Measurements from ENCODE around the gene KLK3. TPM values are rescaled to one million over a fixed set of nuclear protein-coding genes. Genes with fewer than 3 reads are reported as not detected.
A peak's percentile ranks its signal among the peaks of the same experiment; 100 is the strongest.
"Not testable (repeated sequence)": the region's sequence is repeated elsewhere in the genome, so short reads cannot be mapped to it uniquely, and the experiment has no call there.

KLK3 gene
- polyA plus RNA-seq (ENCODE audit: low read depth in 6 of 6) = not detected

DNA sequence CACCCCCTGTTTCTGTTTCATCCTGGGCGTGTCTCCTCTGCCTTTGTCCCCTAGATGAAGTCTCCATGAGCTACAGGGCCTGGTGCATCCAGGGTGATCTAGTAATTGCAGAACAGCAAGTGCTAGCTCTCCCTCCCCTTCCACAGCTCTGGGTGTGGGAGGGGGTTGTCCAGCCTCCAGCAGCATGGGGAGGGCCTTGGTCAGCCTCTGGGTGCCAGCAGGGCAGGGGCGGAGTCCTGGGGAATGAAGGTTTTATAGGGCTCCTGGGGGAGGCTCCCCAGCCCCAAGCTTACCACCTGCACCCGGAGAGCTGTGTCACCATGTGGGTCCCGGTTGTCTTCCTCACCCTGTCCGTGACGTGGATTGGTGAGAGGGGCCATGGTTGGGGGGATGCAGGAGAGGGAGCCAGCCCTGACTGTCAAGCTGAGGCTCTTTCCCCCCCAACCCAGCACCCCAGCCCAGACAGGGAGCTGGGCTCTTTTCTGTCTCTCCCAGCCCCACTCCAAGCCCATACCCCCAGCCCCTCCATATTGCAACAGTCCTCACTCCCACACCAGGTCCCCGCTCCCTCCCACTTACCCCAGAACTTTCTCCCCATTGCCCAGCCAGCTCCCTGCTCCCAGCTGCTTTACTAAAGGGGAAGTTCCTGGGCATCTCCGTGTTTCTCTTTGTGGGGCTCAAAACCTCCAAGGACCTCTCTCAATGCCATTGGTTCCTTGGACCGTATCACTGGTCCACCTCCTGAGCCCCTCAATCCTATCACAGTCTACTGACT, at the start of gene KLK3:
TSS of gene KLK3 (plus strand) at position 280 of the 775 bp plus-strand sequence. CDS start at position 321, 41 bp downstream.
- no peak for ATAC-seq (ENCODE audit: low read depth in 2 of 2)
- Mint-ChIP-seq H3K36me3 (peaks cover 4 to 17% of the 10 kb centered on the region in 2 donors), H3K27ac (peak within 1 kb of the TSS in 1 of 6 donors; percentile 49), H3K9me3 (peaks cover 0 to 4% (median 0%) of the 10 kb centered on the region in 7 donors), H3K4me3 (no peak within 1 kb of the TSS), H3K4me1 (peaks cover 5 to 10% (median 6%) of the 10 kb centered on the region in 3 donors), H3K27me3 (peaks cover 32 to 78% (median 58%) of the 10 kb centered on the region in 3 donors)
- DNase-seq = no peak

DNA sequence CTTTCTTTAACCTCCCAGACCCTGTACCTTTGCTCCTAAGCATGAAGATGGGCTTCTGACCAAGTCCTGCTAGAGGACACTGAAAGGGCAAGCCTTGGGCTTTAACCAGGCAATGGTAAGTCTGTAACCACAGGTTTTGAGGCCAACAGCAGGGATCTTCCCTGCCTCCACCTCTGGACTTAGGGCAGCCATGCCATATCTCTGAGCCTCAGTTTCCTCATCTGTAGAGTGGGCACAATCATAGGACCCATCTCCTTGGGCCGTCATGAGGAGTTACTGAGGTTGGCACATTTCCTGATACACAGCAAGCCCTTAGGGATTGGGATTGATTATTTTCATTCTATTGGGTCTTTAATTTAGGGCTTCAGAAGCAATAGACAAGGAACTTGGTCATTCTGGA, 45.9 kb upstream of the KLK3 start:
- Mint-ChIP-seq H3K36me3 (peaks cover 0 to 10% of the 10 kb centered on the region in 2 donors), H3K4me3 (no peak overlapping the region), H3K4me1 (peaks cover 21 to 24% (median 22%) of the 10 kb centered on the region in 3 donors), H3K27me3 (peaks cover 5 to 23% (median 21%) of the 10 kb centered on the region in 3 donors), H3K9me3 (peaks cover 0 to 6% (median 0%) of the 10 kb centered on the region in 7 donors), H3K27ac (no peak overlapping the region)
- DNase-seq (no peak), ATAC-seq (ENCODE audit: low read depth in 2 of 2) (no peak)

DNA sequence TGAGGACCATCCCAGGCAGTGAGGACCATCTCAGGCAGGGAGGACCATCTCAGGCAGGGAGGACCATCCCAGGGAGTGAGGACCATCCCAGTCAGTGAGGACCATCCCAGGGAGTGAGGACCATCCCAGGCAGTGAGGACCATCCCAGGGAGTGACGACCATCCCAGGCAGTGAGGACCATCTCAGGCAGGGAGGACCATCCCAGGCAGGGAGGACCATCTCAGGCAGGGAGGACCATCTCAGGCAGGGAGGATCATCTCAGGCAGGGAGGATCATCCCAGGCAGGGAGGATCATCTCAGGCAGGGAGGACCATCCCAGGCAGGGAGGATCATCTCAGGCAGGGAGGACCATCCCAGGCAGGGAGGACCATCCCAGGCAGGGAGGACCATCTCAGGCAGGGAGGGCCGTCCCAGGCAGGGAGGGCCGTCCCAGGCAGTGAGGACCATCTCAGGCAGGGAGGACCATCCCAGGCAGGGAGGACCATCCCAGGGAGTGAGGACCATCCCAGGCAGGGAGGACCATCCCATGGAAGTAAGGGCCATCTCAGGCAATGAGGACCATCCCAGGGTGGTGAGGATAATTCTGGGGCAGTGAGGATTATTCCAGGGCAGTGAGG, 43.0 kb upstream of the KLK3 start:
- not testable (repeated sequence) for H3K36me3 Mint-ChIP-seq; H3K9me3 Mint-ChIP-seq; ATAC-seq (ENCODE audit: low read depth in 2 of 2); DNase-seq; H3K4me1 Mint-ChIP-seq; H3K4me3 Mint-ChIP-seq
- H3K27me3 Mint-ChIP-seq = peaks cover 16 to 47% (median 44%) of the 10 kb centered on the region in 3 donors
- peak overlapping the region in 1 of 6 donors; percentile 39 for H3K27ac Mint-ChIP-seq

DNA sequence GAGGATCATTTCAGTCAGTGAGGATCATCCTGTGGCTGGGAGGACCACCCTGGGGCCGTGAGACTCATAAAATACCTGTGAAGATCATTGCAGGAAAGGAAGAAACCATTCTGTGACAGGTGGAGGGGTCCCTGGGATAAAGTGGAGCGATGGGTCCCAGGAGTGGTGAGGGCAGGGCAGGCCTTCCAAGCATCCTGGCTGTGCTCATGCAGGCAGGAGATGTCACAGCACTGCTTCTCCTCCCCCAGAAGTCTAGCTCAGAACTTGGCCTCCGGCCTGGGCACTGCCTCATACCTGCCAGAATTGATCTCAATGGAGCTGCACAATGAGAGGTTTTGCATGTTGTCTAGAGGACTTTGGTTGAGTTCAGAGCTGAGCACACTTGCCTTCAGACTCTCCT, 42.2 kb upstream of the KLK3 start:
- H3K4me3 Mint-ChIP-seq = peak overlapping the region in 2 of 8 donors; percentile 36 to 37
- H3K27me3 Mint-ChIP-seq = peaks cover 17 to 54% (median 50%) of the 10 kb centered on the region in 3 donors
- peaks cover 0 to 6% (median 3%) of the 10 kb centered on the region in 7 donors for H3K9me3 Mint-ChIP-seq
- H3K36me3 Mint-ChIP-seq = peaks cover 0 to 10% of the 10 kb centered on the region in 2 donors
- DNase-seq (no peak), ATAC-seq (ENCODE audit: low read depth in 2 of 2) (no peak)
- H3K27ac Mint-ChIP-seq = peak overlapping the region in 2 of 6 donors; percentile 13 to 58
- H3K4me1 Mint-ChIP-seq = peaks cover 4 to 7% (median 4%) of the 10 kb centered on the region in 3 donors

DNA sequence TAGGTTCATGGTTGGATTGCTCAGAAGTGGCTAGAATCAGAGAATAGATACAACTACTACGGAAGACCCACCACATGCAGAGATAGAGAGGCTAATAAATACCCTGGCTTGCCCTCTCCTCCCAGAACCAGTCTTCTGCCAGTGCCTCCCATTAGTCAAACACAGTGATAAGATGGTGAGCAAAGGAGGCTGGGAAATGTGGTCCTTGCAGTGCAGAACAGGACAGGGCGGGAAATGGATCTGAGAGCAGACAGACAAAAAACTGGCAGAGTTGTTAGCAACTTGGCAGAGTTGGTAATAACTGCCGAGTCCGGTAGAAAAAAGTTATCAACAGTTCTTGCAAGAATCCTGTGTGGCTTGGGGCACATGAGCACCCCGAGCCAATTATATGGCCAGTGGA, 39.8 kb upstream of the KLK3 start:
- Mint-ChIP-seq H3K27me3 (peaks cover 23 to 77% (median 60%) of the 10 kb centered on the region in 3 donors), H3K36me3 (peaks cover 0 to 10% of the 10 kb centered on the region in 2 donors), H3K27ac (no peak overlapping the region), H3K4me1 (peaks cover 19 to 26% (median 24%) of the 10 kb centered on the region in 3 donors), H3K9me3 (peaks cover 0 to 6% (median 4%) of the 10 kb centered on the region in 7 donors), H3K4me3 (no peak overlapping the region)
- ATAC-seq (ENCODE audit: low read depth in 2 of 2) = no peak
- DNase-seq = no peak

DNA sequence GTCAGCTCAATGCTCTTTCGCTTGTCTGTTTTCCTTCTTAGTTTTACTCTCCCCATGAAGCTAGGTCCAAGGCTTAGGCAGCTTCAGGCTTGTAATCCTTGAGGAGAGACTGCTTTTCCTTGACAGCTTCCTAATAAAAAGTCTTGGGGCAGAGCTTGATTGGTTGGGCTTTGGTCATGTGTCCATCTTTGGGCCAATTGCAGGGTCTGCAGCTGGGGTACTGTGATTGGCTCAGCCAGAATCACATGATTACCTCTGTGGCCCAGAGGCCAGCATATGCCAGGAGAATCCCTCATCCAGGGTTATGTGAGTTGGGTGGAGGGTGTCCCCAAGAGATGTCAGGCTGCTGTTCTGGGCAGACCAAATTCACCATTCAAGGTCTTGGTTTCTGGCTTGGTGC, 39.3 kb upstream of the KLK3 start:
- peaks cover 23 to 32% (median 29%) of the 10 kb centered on the region in 3 donors for H3K4me1 Mint-ChIP-seq
- ATAC-seq (ENCODE audit: low read depth in 2 of 2) (no peak), DNase-seq (no peak)
- no peak overlapping the region for H3K4me3 Mint-ChIP-seq
- peaks cover 29 to 80% (median 61%) of the 10 kb centered on the region in 3 donors for H3K27me3 Mint-ChIP-seq
- H3K36me3 Mint-ChIP-seq = peaks cover 0 to 6% of the 10 kb centered on the region in 2 donors
- H3K27ac Mint-ChIP-seq = no peak overlapping the region
- H3K9me3 Mint-ChIP-seq = peaks cover 0 to 6% (median 3%) of the 10 kb centered on the region in 7 donors

DNA sequence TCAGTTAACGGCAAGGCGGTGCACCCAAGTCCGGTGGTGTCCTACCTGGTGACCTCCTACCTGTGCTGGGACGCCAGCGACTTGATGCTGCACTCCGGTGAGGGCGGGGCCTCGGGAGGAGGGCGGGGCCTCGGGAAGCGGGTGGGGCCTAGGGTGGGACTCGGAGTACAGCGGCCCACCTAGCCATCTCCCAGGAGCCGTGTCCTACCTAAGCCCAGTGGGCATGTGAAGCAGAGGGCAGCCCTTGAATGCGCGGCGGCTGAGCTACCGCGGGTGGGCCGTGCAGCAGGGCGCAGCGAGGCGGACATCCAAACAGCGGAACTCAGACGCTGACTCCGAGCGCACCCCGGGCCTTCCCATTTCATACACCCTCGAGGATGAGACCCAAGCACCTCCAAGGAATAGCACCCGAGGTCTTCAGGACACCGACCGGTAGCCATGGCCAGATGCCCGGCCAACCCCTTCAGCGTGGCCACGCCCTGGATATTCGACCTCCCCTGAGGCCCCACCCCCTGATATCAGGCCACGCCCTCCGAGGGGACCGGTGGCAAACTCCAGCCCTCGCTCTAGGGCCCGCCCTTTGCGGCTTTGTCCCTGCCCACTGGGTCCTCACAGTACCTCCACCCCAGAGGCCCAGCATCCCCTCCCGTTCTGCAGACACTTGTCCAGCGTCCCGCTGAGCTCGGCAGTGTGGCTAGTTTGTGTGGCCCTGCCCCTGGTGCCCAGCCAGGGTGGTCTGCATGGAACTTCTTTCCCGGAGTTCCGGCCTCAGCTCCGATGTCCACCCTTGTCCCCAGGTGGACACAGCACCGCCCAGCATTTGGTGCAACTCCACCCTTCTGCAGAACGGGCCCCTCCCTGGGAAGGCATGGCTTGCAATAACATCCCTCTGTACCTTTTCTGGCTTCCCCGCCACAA, 36.5 kb upstream of the KLK3 start:
- Mint-ChIP-seq H3K4me3 (peak overlapping the region; percentile 57 to 91 (median 77)), H3K4me1 (peaks cover 43 to 54% (median 51%) of the 10 kb centered on the region in 3 donors), H3K27ac (peak overlapping the region in 2 of 6 donors; percentile 69 to 79), H3K36me3 (no peaks in the 10 kb centered on the region), H3K27me3 (peaks cover 39 to 88% (median 71%) of the 10 kb centered on the region in 3 donors), H3K9me3 (peaks cover 0 to 6% (median 0%) of the 10 kb centered on the region in 7 donors)
- ATAC-seq (ENCODE audit: low read depth in 2 of 2) (peak; percentile 60 to 67), DNase-seq (peak; percentile 40)

DNA sequence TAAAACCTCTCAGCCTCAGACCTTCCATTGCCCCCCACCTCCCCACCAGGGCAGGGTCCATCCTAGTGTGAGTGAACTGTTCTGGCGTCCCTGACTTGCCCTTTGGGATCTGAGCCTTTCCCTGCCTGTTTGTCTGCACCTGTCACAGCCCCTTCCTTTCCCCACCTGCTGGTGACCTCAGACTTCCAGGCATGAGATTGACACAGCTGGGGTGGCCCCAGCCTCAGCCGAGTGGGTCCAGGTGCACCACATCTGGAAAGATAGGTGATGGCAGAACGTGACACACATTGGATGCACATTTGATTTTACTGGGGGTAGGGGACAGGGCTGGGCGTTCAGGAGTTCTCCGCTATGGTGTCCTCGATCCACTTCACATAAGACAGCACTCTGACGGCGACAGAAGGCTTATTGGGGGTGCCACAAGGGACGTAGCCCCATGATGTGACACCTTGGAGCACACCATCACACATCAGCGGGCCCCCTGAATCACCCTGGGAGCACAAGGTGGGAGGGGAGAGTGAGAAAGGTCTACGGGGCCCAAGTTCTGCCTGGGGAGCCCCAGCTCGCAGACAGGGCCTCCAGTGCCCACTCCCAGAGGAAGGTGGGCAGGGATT, 35.7 kb upstream of the KLK3 start:
- Mint-ChIP-seq H3K4me3 (peak overlapping the region in 7 of 8 donors; percentile 66 to 91 (median 79)), H3K27ac (peak overlapping the region in 4 of 6 donors; percentile 58 to 79 (median 69)), H3K27me3 (peaks cover 39 to 91% (median 71%) of the 10 kb centered on the region in 3 donors), H3K4me1 (peaks cover 44 to 54% (median 51%) of the 10 kb centered on the region in 3 donors), H3K36me3 (no peaks in the 10 kb centered on the region), H3K9me3 (peaks cover 0 to 6% (median 0%) of the 10 kb centered on the region in 7 donors)
- DNase-seq (no peak), ATAC-seq (ENCODE audit: low read depth in 2 of 2) (peak in 1 of 2 donors; percentile 9)

DNA sequence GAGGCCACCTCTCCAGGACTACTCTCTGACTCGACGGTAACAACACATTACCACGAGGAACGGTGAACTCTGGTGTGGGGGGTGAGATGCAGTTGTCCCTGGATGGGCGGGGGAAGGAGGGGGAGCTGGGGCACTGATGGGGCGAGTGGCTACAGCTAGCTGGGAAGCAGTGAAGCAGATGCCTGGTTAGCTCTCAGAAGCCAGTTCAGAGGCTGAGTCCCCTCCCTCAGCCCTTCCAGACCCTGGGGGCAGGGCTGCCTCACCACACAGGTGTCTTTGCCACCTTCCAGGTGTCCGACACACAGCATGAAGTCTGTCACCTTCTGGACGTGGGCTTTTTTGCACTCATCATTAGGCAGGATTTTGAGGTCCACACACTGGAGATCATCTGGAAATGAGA, 35.1 kb upstream of the KLK3 start:
- Mint-ChIP-seq H3K27ac (no peak overlapping the region), H3K4me1 (peaks cover 44 to 54% (median 51%) of the 10 kb centered on the region in 3 donors), H3K9me3 (peaks cover 0 to 6% (median 0%) of the 10 kb centered on the region in 7 donors), H3K4me3 (peak overlapping the region in 5 of 8 donors; percentile 61 to 91 (median 70)), H3K36me3 (no peaks in the 10 kb centered on the region), H3K27me3 (peaks cover 39 to 85% (median 66%) of the 10 kb centered on the region in 3 donors)
- ATAC-seq (ENCODE audit: low read depth in 2 of 2) = no peak
- no peak for DNase-seq

DNA sequence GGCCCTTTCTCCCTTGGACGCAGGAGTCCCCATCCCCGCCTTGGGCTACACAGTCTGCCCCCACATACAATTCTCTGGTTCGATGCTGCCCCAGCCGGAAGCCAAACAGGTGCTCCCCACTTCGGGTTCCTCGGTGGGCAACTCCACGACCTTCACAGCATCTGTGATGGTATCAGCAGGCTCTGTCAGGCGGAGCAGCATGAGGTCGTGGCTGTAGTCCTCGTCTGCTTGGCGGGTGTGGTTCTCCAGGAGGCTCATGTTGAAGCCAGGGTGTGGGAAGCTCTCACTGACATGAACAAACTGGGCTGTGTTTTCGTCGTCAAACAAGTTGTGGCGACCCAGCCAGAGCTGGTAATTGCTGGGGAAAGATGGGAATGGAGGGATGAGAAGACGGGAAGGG, 34.6 kb upstream of the KLK3 start:
- H3K4me1 Mint-ChIP-seq = peaks cover 44 to 54% (median 51%) of the 10 kb centered on the region in 3 donors
- peak; percentile 19 for DNase-seq
- H3K4me3 Mint-ChIP-seq = peak overlapping the region; percentile 42 to 91 (median 70)
- ATAC-seq (ENCODE audit: low read depth in 2 of 2) = peak; percentile 34 to 41
- peaks cover 37 to 80% (median 61%) of the 10 kb centered on the region in 3 donors for H3K27me3 Mint-ChIP-seq
- no peaks in the 10 kb centered on the region for H3K36me3 Mint-ChIP-seq
- peaks cover 0 to 6% (median 0%) of the 10 kb centered on the region in 7 donors for H3K9me3 Mint-ChIP-seq
- peak overlapping the region in 5 of 6 donors; percentile 31 to 89 (median 57) for H3K27ac Mint-ChIP-seq

DNA sequence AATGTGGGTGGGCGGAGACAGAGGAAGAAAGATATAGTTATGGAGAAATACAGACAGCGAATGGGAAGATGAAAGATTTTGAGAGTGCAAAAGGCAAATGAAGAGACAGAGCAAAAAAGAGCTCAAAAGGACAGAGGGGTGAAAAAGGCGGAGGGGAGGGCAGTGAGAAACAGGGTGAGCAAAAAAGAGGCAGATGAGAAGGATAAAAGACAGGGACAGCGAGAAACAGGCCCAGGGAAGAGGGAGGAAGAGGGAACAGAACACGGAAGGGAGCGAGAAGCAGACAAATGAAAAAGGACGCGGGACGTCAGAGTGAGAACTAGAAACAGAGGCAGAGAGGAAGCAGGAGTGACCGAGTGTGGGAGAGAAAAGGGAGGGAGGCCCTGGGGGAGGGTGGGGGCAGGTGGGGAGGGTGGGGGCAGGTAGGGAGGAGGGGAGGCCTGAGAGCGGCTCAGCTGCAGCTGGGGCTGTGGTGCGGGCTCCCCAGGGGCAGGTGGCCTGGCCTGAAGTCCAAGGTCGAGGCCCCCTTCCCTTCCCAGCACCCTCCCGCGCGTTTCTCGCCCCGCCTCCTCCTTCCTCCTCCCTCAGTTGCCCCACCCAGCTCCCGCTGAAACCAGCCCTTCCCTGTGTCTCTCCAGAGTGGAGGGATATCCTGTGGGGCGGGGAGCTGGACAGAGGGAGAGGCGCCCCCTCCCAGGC, 34.0 kb upstream of the KLK3 start:
- H3K4me3 Mint-ChIP-seq = peak overlapping the region; percentile 42 to 91 (median 72)
- H3K27ac Mint-ChIP-seq = peak overlapping the region in 4 of 6 donors; percentile 24 to 82 (median 68)
- no peak for ATAC-seq (ENCODE audit: low read depth in 2 of 2)
- H3K9me3 Mint-ChIP-seq = peaks cover 0 to 6% (median 0%) of the 10 kb centered on the region in 7 donors
- no peaks in the 10 kb centered on the region for H3K36me3 Mint-ChIP-seq
- peaks cover 37 to 75% (median 58%) of the 10 kb centered on the region in 3 donors for H3K27me3 Mint-ChIP-seq
- peaks cover 44 to 54% (median 51%) of the 10 kb centered on the region in 3 donors for H3K4me1 Mint-ChIP-seq
- DNase-seq = no peak

DNA sequence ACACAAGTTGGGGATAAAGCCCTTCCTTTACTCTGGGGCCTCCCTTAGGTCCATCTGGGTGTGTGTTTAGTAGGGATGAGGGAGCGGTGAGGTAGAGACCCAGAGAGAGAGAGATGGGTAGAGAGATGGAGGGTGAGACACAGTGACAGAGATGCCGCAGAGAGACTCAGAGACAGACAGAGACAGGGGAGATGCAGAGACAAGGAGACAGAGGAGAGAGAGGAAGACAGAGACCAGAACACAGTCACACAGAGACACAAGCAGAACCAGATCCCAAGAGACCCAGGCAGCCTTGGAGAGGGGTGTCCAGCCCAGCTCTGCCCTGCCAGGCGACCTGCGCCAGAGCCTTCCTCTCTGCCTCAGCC, 33.5 kb upstream of the KLK3 start:
- Mint-ChIP-seq H3K4me1 (peaks cover 44 to 54% (median 52%) of the 10 kb centered on the region in 3 donors), H3K27ac (peak overlapping the region in 4 of 6 donors; percentile 24 to 69 (median 61)), H3K4me3 (peak overlapping the region in 5 of 8 donors; percentile 15 to 73 (median 59)), H3K9me3 (peaks cover 0 to 5% (median 0%) of the 10 kb centered on the region in 7 donors), H3K36me3 (no peaks in the 10 kb centered on the region), H3K27me3 (peaks cover 38 to 77% (median 60%) of the 10 kb centered on the region in 3 donors)
- DNase-seq (no peak), ATAC-seq (ENCODE audit: low read depth in 2 of 2) (no peak)

Measured in naive B cell (primary cell).